ENCODE measurements around the gene TFDP1. TPM values are rescaled to one million over a fixed set of nuclear protein-coding genes. Genes with fewer than 3 reads are reported as not detected.
"Not testable (repeated sequence)": the region's sequence is repeated elsewhere in the genome, so short reads cannot be mapped to it uniquely, and the experiment has no call there.

TFDP1 gene
- polyA plus RNA-seq, 1 donor = 92.8 TPM

GRCh38 chr13:113616281-113616906 is 31.8 kb downstream of the TFDP1 start:
- no peak for DNase-seq

DNA sequence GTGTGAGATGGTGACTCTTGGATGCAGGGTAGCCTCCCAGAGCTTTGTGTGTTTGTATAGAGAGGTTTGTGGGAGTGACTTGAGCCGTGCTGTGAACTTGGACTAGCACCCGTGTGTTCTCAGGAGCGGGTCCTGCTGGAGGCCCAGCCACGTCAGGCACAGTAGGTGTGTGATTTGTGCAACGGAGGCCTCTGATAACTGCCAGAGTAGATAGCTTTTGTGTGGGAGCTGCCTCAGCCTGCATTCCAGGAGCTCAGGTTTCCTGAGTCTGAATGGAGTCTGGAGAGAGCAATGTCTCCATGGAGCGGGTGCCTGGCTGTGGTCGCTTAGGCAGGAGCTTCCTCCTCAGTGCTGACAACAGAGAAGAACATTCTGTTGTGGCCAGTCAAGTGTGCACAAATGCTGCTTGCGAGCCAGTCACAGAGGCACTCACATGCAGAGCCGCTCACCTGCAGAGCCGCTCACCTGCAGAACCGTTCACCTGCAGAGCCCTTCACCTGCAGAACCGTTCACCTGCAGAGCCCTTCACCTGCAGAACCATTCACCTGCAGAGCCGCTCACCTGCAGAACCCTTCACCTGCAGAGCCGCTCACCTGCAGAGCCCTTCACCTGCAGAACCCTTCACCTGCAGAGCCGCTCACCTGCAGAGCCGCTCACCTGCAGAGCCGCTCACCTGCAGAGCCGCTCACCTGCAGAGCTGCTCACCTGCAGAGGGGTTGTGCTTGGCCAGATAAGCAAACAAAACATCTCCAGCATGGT is 32.6 kb downstream of the TFDP1 start:
- peak; percentile 88 for DNase-seq

DNA sequence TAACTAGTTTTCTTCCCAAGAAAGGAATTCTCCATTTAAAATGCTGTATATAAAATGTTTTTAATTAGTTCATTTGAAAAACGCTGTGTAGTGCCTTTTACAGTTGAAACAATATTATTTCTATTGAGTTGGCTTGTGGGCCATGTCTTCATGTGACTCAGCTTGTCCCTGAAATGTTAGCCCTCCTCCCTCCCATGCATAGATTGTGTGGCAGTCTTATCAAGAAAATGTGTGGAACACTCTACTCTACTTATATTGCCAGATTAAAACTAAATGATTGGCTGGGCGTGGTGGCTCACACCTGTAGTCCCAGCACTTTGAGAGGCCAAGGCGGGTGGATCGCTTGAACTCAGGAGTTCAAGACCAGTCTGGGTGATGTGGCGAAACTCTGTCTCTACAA is 33.4 kb downstream of the TFDP1 start:
- DNase-seq = no peak

GRCh38 chr13:113618455-113618854 is 33.9 kb downstream of the TFDP1 start:
- no peak for DNase-seq

DNA sequence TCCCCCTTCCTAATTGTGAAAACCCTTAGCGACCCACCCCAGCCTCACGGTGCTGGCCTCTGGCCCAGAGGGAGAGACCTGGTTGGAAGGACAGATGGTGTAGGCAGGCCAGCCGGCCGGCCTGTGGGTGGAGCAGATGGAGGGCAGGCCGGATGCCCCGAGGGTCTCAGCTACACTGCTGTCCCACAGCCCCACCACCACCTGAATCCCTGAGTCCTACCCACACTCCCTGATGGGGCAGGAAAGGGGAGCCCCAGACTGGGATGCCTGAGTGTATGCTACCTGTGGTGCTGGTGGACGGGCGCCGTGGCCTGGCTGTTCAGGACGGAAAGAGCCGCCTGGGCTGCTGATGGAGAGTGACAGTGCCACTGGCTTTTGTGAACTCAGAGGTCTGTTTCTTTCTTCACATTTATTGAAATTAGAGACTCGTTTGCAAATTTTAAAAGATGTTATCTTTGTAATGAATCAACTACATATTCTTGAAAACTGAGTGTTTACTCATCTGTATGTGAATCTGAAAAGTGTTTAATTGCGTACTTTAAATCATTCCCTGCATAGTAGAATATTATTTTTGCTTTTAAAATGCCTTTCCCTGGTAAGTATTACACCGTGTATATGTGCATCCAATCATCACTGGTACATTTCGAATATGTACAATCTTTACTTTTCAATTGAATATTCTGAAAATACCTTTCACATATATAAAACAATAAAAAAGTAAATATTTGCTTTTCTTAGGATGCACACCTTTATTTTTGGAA is 35.7 kb downstream of the TFDP1 start:
- no peak for DNase-seq

DNA sequence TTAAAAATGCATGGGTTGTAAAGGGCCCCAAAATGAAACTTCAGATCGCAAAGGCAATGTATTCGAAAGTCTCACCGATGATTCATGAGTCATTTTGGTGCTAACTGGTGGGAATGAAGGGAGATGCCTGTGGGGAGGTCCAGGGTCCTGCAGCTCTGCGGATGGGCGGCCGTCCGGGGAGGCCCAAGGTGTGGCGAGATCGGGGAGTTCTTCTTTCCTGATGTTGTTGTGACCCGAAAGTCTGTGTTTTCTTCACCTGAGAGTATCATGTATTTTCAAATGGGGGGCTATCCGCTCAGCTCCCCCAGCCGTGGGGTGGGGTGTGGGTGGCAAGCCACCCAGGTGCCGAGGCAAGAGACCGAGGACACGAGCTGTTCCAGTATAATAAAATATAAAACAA is 36.5 kb downstream of the TFDP1 start:
- DNase-seq = no peak

- DNase-seq = not testable (repeated sequence)
Measured at GRCh38 chr13:113621498-113621897, 36.9 kb downstream of the TFDP1 start.

- not testable (repeated sequence) for DNase-seq
Measured at GRCh38 chr13:113621986-113622550, 37.5 kb downstream of the TFDP1 start.

DNA sequence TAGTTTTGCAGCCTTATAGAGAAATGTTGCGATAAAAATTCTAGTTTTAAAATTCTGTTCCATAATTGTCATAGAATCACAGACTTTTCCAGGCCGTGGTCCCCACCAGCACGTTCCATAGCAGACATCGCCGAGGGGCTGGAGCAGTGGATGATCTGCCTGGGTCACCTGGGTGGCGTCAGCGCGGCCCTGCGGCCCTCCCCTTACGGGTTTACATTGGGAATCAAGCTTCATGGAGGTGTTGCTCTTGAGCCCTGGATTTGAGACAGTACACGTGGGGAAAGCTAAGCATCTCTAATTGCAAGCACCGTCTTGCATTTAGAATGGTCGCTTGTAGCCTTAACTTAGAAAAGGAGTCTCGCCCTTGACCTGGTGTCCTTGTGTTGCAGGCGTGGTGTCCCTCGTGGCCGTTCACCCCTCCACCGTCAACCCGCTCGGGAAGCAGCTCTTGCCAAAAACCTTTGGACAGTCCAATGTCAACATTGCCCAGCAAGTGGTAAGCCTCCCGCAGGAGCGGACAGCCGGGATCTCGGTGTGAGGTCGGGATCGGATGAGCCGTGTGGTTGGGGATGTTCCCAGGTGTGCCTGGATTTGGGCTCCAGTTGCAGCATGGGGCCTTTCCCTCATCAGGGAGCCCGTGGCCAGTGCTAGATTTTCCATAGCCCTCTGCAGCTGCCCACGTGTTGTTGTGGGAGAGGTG is 38.4 kb downstream of the TFDP1 start:
- no peak for DNase-seq

GRCh38 chr13:113623491-113624234 is 39.1 kb downstream of the TFDP1 start:
- no peak for DNase-seq

- DNase-seq = no peak
Measured at GRCh38 chr13:113624235-113624587, 39.7 kb downstream of the TFDP1 start.

DNA sequence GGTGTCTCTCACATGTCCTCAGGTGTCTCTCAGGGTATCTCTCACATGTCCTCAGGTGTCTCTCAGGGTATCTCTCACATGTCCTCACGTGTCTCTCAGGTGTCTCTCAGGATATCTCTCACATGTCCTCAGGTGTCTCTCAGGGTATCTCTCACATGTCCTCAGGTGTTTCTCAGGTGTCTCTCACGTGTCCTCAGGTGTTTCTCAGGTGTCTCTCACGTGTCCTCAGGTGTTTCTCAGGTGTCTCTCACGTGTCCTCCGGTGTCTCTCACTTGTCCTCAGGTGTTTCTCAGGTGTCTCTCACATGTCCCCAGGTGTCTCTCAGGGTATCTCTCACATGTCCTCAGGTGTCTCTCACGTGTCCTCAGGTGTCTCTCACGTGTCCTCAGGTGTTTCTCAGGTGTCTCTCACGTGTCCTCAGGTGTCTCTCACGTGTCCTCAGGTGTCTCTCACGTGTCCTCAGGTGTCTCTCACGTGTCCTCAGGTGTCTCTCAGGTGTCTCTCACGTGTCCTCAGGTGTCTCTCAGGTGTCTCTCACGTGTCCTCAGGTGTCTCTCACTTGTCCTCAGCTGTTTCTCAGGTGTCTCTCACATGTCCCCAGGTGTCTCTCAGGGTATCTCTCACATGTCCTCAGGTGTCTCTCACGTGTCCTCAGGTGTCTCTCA is 40.2 kb downstream of the TFDP1 start:
- not testable (repeated sequence) for DNase-seq

GRCh38 chr13:113625965-113626721 is 41.6 kb downstream of the TFDP1 start:
- DNase-seq = no peak

- DNase-seq = no peak
Measured at GRCh38 chr13:113627136-113627535, 42.6 kb downstream of the TFDP1 start.

DNA sequence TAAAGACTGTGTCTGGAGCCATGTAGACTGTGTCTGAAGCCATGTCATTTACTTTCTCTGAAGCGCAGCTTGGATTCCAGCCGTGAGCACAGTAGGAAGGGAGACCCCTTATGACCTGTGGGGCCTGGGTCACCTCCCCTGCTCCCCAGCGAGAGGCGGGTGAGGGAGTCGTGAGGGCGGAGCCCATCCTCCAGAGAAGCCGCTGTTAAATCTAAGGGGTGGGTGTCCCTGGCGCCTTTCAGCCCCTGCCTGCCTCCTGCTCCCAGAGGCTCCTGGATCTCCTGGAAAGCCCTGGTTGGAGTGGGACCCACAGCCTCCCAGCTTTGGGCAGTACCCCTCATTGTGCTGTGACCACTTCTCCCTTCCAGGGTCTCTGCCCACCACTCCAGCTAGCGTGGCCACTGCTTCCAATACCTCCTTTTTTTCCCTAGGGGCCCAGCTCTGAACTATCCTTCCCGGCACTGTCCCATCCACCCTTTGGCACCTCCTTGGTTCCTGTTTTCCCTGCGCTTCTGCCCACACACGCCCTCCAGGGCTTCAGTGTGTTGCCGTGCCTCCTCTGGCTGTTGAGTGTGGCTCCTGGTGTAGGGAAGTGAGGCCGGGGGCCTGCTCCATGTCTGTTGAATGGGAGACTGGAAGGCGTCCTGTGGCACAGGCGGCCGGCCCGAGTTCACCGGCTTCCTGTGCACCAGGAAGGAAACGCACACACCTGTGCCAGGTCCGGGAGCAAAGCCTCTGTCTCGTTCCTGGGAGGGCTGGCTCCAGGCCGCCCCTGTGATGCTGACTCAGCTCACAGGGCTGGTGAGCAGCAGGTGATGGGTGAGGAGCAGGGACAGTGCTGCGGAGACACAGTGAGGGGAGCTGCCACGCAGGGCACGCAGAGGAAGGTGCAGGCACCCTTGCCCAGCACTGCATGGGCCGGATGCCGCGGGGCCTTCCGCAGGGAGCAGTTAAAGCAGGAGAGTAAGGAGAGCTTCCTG is 44.0 kb downstream of the TFDP1 start:
- no peak for DNase-seq

DNA sequence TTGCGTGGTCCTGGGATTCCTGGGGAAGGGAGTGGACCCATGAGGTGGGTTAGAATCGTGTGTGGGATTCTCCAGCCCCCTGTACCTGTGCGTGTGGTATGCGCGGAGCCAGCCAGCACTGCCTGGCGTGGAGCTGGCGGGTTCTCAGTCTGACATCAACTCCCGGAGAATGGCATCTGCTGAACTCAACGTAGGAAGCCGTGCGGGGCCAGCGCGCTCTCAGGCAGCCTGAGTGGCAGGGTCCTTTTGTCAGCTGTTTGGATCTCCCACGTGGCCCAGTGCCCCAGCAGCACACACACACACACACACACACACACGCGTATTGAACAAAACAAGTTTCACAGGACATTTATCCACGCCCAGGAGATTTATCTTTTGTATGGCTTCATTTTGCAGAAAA is 45.3 kb downstream of the TFDP1 start:
- no peak for DNase-seq

DNA sequence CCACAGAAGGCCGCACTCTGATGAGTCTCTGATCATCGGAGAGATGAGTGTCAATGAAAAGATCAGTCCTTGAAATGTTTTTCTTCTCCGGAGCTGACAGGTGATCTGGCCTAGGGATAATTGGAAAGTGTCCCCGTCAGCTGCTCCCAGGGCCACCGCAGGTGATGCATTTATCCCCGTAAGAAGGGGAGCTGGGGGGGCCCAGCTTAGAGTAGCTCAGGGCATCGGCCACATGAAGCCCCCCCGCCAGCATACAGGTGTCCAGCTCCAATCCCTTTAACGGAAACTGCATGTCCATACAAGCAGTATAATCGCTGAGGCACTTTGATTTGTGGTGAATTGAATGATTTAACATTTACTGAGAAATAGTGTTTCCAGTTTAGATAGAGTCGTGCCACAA is 45.7 kb downstream of the TFDP1 start:
- DNase-seq = no peak

DNA sequence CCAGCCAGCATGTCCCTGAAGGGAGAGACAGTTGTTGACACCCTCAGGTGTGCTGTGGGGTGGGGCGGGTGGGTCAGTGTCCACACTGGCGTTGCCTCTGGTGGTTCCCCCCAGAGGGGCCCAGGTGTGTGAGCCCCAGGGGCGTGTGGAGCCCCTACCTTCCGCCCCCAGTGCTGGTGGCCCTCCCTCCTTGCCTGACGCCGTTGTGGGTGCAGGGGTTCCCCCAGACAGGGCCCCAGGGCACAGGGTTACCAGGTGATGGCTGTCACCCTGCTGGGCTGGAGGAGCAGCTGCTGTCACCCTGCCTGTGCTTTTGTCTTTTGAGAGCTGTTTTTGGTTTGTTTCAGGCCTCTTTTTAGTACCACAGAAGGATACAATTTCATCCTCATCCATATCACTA is 46.3 kb downstream of the TFDP1 start:
- DNase-seq = no peak

Data from left kidney (tissue), 2 donors.